Measurements from ENCODE around the gene ATP6V0E1.

Gene ATP6V0E1

GRCh38 chr5:172983542-172984243, at the start of gene ATP6V0E1:
TSS of gene ATP6V0E1 (plus strand) at chr5:172983771. CDS start at chr5:172983861, 90 bp downstream.
- ChIA-PET CTCF (interaction anchor here (0.5 to 1.9 kb wide), 17 partner anchors 11 to 301 kb away, joined by 3 to 9 read pairs (median 3); partner anchors contain the start of gene BNIP1), POLR2A (interaction anchor here (0.6 to 1.8 kb wide), 10 partner anchors 24 to 874 kb away, joined by 3 to 16 read pairs (median 5); partner anchors contain the start of genes BNIP1, NKX2-5, RPL26L1 and STC2)
- H3K4me1 ChIP-seq (ENCODE audit: control insufficient read depth, insufficient read depth, low read length): no peaks in the 10 kb centered on the region; the same call in 1 of the 2 replicates
- H3K27ac ChIP-seq (ENCODE audit: extremely low read depth, low read depth, low read length): peak within 1 kb of the TSS; percentile 67
- H3K4me3 ChIP-seq (ENCODE audit: low read depth, low read length): peak within 1 kb of the TSS; percentile 87
- H3K9me3 ChIP-seq (ENCODE audit: control insufficient read depth, insufficient read depth, low read depth, low read length): no peaks in the 10 kb centered on the region
- peaks cover 9 to 30% of the 10 kb centered on the region in 2 experiments; a peak in 2 of 3 replicates for H3K36me3 ChIP-seq (ENCODE audit: control insufficient read depth in 2 of 2, insufficient read depth in 1 of 2, low read length in 2 of 2)
- TF ChIP-seq KLF10 (tag by site-specific recombination; IDR thresholded peaks at IDR 0.05) (peak; percentile 73), ZNF433 (tag by site-specific recombination; IDR thresholded peaks at IDR 0.05; ENCODE audit: low read depth) (no peak), ZIC2 (tag by site-specific recombination; IDR thresholded peaks at IDR 0.05) (peak; percentile 77), ZBTB17 (tag by site-specific recombination; IDR thresholded peaks at IDR 0.05) (peak; percentile 96), WT1 (tag by site-specific recombination; IDR thresholded peaks at IDR 0.05) (no peak), BCL11B (tag by site-specific recombination; IDR thresholded peaks at IDR 0.05; ENCODE audit: low read depth) (peak; percentile 19; the same call in 1 of the 2 replicates), ZBTB20 (tag by site-specific recombination; IDR thresholded peaks at IDR 0.05) (peak; percentile 99), CTCF (tag by site-specific recombination; IDR thresholded peaks at IDR 0.05) (no peak), ZNF704 (tag by site-specific recombination; IDR thresholded peaks at IDR 0.05) (no peak), ZNF37A (tag by site-specific recombination; IDR thresholded peaks at IDR 0.05) (no peak), ZNF248 (tag by site-specific recombination; IDR thresholded peaks at IDR 0.05) (no peak), ZNF311 (tag by site-specific recombination; IDR thresholded peaks at IDR 0.05; ENCODE audit: borderline replicate concordance) (no peak), ZFP37 (tag by site-specific recombination; IDR thresholded peaks at IDR 0.05) (no peak), ZNF184 (tag by site-specific recombination; IDR thresholded peaks at IDR 0.05) (no peak), ZBTB8A (tag by site-specific recombination; IDR thresholded peaks at IDR 0.05) (peak; percentile 46), ZNF510 (tag by site-specific recombination; IDR thresholded peaks at IDR 0.05; ENCODE audit: insufficient replicate concordance) (no peak), ZNF223 (tag by site-specific recombination; IDR thresholded peaks at IDR 0.05) (no peak), REPIN1 (tag by site-specific recombination; IDR thresholded peaks at IDR 0.05; ENCODE audit: low read depth) (no peak), ZNF350 (tag by site-specific recombination; IDR thresholded peaks at IDR 0.05) (no peak), ZFP41 (tag by site-specific recombination; IDR thresholded peaks at IDR 0.05; ENCODE audit: borderline replicate concordance) (no peak), PATZ1 (tag by site-specific recombination; IDR thresholded peaks at IDR 0.05) (peak; percentile 74), ZNF341 (tag by site-specific recombination; IDR thresholded peaks at IDR 0.05; ENCODE audit: low read depth) (no peak), EGR2 (tag by site-specific recombination; IDR thresholded peaks at IDR 0.05; ENCODE audit: low read depth) (no peak), ZNF214 (tag by site-specific recombination; IDR thresholded peaks at IDR 0.05; ENCODE audit: borderline replicate concordance) (no peak), KLF9 (tag by site-specific recombination; IDR thresholded peaks at IDR 0.05; ENCODE audit: low read depth) (peak; percentile 81), GLI2 (tag by site-specific recombination; IDR thresholded peaks at IDR 0.05; ENCODE audit: borderline replicate concordance, low read depth) (no peak), BCL6B (tag by site-specific recombination; IDR thresholded peaks at IDR 0.05) (no peak), ZNF645 (tag by site-specific recombination; IDR thresholded peaks at IDR 0.05) (no peak), ZNF837 (tag by site-specific recombination; IDR thresholded peaks at IDR 0.05) (no peak), ATF2 (tag by site-specific recombination; IDR thresholded peaks at IDR 0.05; ENCODE audit: low read depth) (no peak)

Measured in HEK293 (cell line).